Inferior parietal cortex (tissue), 1 donor: ENCODE measurements around the gene TXLNB.

ENCODE experiments used
- DNase-seq: peaks from one replicate; pipeline ENCODE4 v3.0.0-alpha.2; 2016; ENCODE audit errors: extremely low spot score

Gene TXLNB

GRCh38 chr6:139291813-139292619 is at the start of gene TXLNB:
TXLNB (minus strand) TSS chr6:139291998; CDS start chr6:139288899, 3,099 bp downstream.
- peak; percentile 32 for DNase-seq

DNA sequence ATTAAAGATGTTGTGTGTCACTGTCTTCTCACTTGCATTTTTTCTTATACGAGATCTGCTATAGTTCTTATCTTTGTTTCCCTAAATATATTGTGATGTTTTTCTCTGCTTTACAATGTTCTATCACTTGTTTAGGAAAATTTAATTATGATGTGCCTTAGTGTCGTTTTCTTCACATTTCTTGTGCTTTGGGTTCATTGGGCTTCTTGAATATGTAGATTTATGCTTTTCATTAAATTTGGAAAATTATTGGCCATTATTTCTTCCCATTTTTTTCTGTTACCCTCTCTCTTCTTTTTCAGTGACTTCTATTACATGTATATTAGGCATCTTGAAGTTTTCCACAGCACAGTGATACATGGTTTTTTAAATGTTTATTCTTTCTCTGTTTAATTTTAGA is 49.3 kb upstream of the TXLNB start:
- DNase-seq, result no peak

- DNase-seq, result no peak
These were observed 47.0 kb upstream of the TXLNB start for GRCh38 chr6:139338795-139339194.

GRCh38 chr6:139337830-139338229 is 46.0 kb upstream of the TXLNB start:
- no peak for DNase-seq

DNA sequence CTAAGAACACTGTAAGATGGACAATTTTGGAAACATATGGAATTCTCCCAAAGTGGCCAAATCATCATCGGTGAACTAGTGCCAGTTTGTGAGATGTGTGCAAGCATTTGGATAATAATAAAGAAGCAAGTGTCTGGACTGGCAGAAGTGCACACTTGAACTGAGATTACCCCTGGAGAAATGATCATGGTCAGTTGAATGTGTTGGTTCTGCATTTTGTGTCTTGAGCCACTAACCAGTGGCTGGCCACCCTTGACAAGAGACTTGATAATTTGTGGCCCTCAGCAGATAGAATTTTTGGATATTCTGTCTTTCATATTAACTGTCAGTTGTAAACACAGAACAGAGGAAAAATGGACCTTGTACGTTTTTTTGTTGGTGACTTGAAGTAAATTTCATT is 45.2 kb upstream of the TXLNB start:
- no peak for DNase-seq

DNA sequence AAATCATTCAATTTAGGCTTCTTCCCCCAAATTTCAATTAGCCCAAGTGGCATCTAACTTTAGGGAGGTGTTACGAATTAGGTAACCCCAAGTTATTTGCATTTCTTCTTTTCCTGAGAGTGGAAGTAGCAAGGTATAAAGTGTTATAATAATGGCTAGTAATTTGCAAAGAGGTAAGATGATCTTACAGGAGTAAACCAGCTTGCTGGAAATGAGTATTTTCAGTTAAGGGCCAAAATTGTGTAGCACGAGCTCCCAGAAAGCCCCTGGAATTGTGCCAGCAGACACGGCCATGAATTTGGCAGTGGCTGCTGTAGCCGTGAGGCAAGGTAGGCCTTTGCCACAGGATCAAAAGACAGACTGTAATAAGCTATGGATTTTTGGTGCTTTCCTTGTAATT is 44.7 kb upstream of the TXLNB start:
- no peak for DNase-seq

GRCh38 chr6:139335447-139336210 is 43.8 kb upstream of the TXLNB start:
- DNase-seq, result no peak

- DNase-seq, result peak; percentile 73
These were observed 43.1 kb upstream of the TXLNB start for GRCh38 chr6:139334806-139335446.

- DNase-seq, result no peak
These were observed 39.2 kb upstream of the TXLNB start for GRCh38 chr6:139330826-139331500.

DNA sequence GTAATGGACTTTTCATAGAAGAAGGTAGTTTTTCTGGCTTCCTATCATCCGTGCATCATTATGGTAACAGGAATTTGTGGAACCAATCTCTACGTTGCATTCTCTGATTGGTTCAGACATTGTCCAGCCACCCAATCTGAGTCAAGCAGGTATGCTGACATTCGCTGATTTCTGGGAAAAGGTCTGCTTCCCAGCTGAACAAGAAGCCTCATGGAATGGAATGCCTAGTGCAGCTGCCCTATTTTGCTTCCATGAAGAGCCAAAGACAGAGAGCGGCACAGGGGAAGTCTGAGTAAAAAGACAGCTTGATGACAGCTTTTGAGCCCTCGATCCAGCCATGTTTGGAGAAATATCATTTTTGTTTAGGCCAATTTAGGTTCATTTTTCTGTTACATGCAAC is 38.5 kb upstream of the TXLNB start:
- DNase-seq, result no peak

GRCh38 chr6:139329224-139329623 is 37.4 kb upstream of the TXLNB start:
- no peak for DNase-seq

DNA sequence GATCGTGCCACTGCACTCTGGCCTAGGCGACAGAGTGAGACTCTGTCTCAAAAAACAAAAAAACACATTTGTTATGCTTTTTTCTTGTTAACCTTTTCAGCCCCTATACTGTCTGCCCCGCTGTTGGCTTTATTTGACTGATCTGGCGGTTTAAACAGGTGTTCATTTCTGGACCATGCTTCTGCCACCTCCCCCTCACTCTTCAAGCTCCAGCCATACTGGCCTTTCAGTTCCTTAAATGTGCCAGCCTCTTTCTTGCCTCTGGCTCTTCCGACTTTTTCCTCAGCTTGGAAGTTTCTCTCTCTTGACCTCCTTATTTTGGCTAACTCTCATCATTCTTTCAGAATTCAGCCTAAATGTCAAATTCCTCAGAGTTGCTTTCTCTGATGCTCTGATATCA is 35.2 kb upstream of the TXLNB start:
- DNase-seq, result no peak

DNA sequence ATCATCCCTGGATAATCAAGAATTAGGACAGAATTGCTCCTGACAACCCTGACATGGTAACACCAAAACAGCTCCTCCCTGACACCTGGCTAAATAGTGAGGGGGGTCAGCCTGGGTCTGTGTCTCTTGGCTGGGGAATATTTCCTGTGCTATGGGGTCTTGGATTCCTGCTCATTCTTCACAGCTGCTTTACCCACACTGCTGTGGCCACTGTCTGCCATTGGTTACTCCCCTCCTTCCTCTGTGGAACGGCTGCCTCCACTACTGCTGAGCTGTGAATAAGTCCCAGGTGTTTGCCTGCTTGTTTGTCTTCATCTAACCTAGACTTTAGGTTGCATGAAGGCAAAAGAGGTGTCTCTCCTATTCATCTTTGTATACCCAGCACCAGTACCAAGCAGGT is 33.9 kb upstream of the TXLNB start:
- DNase-seq, result no peak

GRCh38 chr6:139325125-139325524 is 33.3 kb upstream of the TXLNB start:
- DNase-seq, result no peak

DNA sequence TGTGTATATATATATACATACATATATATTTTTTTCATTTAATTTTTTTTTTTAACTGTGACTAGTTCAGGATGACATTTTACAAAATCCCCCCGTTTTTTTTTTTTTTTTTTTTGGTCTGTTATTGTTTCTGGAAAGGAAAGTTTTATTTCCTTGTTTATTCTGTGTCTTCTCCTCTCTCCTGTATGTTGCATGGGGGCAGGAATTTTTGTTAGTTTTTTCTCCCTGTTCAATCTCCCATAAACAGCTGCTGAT is 32.4 kb upstream of the TXLNB start:
- DNase-seq, result no peak

DNA sequence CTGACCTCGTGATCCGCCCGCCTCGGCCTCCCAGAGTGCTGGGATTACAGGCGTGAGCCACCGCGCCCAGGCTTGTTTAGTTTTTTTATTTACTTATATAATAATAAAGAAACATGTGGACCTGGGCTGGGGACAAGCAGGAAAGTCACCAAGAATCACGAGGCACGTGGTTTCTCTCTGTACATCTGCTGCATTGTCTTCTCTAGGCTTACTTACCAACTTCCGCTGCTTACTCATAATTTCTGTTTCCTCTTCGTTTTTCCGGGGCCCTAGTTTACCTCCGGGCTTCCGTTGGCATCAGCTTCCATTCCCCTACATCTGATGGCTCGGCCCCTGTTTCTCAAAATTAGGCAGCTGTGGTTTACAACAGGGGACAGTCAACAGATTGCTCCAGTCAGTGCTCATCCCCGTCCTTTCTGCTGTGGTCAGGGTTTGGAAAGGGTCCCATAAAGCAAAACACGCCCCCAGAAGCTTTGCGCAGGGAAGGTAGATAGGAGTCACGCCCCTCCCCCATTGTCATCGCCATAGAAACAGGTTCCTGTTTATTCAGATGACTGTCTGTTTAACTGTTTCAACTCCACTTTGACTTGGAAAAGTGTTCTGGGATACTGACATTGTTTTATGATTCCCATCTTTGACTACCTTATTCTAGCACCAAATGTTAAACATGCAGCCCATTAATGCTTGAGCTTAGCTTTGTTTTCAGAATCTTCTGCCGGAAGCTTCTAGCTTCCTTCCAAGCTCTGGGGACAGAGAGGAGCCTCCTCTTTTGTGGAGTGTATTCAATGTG is 31.9 kb upstream of the TXLNB start:
- DNase-seq, result no peak

- no peak for DNase-seq
These were observed 28.3 kb upstream of the TXLNB start for GRCh38 chr6:139320081-139320480.

DNA sequence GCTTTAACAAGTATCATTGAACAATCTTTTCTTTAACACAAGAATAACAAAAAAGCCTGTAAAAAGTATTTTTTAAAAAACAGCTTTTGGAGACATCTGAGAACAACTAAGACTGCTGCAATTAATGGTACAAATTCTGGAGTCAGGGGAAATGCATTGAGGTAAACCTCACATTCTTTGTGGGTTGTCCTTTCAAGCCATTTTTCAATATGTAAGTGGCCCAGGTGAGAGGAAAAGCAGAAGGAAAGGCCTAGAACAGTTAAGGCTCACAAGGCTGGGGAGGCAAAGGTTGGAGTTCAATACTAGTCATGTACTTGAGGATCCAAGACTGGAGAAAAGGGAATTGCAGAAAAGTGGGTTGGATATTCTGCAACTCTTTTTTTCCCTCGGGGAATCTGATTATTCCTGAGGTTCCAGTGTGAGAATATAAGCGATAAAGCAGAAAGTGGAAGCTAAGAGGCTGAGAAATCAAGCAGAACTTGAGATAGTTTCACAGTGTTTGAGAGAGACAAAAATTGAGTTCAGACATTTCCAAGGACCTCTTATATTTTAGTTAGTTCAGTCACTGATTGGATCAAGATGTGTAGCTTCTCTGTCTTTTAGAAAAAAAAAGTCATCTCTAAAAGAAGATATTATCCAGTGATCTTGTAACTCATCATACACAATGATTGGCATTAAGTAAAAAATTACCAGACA is 25.0 kb upstream of the TXLNB start:
- DNase-seq, result no peak

- DNase-seq, result no peak
These were observed 22.2 kb upstream of the TXLNB start for GRCh38 chr6:139313784-139314545.

- DNase-seq, result no peak
These were observed 21.4 kb upstream of the TXLNB start for GRCh38 chr6:139313229-139313628.
